GM18505 (cell line): ENCODE measurements around the gene COQ8B.
"Not testable (repeated sequence)": the region's sequence is repeated elsewhere in the genome, so short reads cannot be mapped to it uniquely, and the experiment has no call there.

ENCODE experiments used
- ATAC-seq: cut with Tn5 transposase; IDR thresholded peaks from one replicate; pipeline ENCODE4 v1.9.1; 2021; ENCODE audit not compliant: unreplicated experiment
- POLR2A ChIP-seq: IDR thresholded peaks from 4 replicates; pipeline ENCODE4 v1.6.1; 2011; ENCODE audit warnings: borderline replicate concordance; ENCODE audit not compliant: insufficient read depth, insufficient read length; ENCODE audit errors: extremely low read depth

COQ8B gene

DNA sequence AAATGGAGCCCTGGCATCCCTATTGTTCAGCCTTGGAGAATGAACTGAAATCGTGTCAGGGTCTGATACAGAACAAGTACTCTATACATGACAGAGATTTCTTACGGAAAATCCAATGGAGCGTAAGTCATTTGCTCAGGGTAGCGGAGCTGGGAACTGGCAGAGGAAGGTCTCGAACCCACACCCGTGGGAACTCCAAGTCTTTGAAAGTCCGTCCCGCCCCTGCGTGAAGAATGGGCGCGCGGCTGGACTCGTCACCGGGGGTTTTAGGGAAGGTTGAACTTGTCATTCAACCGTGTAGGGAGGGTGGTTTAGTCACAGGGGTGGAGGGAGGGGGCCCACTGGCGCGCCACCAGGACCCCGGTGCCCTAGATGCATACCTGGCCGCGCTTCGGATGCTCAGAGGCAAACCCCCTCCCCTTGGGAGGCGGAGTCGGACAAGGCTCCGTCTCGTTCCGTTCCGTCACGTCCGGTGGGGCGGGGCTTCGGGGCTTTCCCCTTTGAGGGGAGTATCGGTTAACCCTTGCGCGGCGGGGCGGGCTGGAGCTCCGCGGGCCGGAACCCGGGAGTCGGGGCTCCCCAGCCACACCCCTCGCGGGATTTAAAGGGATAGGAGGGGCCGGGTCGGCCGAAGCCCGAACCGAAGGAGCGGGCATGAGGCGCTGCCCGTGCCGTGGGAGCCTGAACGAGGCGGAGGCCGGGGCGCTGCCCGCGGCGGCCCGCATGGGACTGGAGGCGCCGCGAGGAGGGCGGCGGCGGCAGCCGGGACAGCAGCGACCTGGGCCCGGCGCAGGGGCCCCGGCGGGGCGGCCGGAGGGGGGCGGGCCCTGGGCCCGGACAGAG, at the start of gene COQ8B, which contains the start of gene ITPKC:
COQ8B (minus strand) TSS at position 405 of the 843 bp plus-strand sequence. CDS start 2,254 bp downstream, outside the sequence.
ITPKC (plus strand) TSS at position 631 of the 843 bp plus-strand sequence; CDS start at position 655, 24 bp downstream.
- peak; percentile 61 for TF ChIP-seq POLR2A
- peak; percentile 71 for ATAC-seq

DNA sequence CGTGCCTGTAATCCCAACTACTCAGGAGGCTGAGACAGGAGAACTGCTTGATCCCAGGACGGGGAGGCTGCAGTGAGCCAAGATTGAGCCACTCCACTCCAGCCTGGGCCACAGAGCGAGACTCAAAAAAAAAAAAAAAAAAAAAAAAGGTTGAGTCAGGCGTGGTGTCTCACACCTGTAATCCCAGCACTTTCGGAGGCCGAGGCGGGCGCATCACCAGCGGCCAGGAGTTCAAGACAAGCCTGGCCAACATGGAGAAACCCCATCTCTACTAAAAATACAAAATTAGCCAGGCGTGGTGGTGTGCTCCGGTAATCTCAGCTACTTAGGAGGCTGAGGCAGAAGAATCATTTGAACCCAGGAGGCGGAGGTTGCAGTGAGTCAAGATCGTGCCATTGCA, 49.7 kb upstream of the COQ8B start:
- not testable (repeated sequence) for ATAC-seq

DNA sequence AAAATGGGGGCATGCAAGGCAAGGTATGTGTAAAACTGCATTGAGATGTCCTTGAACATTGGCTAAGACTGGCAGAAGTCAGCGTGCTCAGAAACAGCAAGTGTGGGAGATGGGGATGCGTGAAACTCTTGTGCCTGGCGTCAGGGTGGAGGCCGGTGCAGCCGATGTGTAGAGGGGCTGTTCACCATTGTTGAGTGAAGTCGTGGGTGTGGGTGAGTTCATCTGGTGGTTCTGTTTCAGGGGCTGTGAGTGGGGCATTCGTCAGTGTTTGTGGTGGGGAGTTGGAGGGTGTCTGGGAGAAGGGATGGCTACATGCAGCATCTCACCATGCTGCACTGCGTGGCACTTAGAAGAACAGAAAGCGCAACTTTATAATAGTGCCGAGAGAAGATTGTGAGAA, 47.3 kb upstream of the COQ8B start:
- no peak for ATAC-seq
- TF ChIP-seq POLR2A: no peak

DNA sequence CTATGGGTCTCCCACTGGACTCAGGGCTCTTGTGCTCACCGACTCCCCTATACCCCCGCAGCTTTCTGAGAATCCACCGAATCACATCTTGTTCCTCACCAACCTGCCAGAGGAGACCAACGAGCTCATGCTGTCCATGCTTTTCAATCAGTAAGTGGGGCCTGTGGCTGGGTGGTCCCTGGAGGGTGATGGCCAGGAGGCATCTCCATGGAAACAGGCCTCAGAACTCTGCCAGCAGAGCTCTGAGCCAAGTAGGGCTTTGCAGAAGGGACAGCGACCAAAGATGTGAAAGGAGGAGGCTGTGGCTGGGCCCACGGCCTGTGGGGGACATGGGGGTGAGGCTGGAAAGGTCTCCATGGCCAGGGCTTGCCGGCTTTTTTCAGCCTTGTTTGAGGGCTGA, 46.8 kb upstream of the COQ8B start:
- ATAC-seq: no peak
- no peak for TF ChIP-seq POLR2A

DNA sequence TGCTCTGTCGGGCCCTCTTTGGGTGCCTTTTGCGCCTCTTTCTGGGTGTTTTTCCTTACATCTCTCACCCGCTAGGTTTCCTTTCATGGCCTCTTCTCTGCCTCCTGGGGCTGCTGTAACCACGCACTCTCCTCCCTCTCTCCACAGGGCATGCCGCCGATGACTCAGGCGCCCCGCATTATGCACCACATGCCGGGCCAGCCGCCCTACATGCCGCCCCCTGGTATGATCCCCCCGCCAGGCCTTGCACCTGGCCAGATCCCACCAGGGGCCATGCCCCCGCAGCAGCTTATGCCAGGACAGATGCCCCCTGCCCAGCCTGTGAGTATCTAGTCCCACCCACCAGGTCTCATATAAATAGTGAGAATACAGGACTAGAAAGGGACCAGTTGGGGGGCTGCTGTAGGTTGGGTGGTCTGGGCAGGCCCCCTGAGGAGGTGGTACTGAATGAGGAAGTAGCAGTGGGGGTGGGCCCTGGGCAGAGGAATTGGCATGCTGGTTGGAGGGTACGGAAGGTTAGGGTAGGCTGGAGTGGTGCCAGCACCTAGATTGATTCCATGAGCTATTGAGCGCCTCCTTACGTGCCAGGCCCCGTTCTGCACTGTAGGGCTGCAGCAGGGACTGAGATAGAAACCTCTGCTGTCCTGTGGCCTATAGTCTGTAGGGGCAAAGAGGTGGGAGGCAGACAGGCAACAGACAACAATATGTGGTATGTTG, 46.2 kb upstream of the COQ8B start:
- TF ChIP-seq POLR2A: no peak
- ATAC-seq: no peak

DNA sequence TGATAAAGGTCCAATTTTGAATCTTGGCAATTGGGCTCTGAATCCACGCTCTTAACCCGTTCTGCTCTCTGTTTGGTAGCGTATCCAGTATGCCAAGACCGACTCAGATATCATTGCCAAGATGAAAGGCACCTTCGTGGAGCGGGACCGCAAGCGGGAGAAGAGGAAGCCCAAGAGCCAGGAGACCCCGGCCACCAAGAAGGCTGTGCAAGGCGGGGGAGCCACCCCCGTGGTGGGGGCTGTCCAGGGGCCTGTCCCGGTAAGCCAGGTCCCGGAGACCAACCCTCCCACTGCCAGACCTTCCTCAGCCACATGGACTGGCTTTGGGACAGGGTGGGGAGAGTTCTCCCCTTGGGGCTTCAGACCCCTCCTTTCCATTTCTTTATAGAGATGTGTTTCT, 42.7 kb upstream of the COQ8B start:
- no peak for TF ChIP-seq POLR2A
- ATAC-seq: no peak

DNA sequence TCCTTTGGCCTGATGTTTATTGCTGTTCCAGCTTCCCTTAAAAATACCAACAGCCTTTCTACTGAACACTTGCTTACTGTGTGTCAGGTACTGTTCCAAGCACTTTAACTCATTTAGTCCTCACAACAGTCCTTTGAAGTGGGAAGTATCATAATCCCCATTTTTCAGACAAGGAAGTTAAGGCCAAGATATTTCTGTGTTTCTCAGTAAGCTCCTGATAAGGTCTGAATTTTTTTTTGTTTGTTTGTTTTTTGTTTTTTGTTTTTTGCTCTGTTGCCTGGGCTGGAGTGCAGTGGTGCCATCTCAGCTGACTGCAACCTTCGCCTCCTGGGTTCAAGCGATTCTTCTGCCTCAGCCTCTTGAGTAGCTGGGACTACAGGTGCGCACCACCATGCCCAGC, 41.8 kb upstream of the COQ8B start:
- TF ChIP-seq POLR2A: no peak
- ATAC-seq: no peak

DNA sequence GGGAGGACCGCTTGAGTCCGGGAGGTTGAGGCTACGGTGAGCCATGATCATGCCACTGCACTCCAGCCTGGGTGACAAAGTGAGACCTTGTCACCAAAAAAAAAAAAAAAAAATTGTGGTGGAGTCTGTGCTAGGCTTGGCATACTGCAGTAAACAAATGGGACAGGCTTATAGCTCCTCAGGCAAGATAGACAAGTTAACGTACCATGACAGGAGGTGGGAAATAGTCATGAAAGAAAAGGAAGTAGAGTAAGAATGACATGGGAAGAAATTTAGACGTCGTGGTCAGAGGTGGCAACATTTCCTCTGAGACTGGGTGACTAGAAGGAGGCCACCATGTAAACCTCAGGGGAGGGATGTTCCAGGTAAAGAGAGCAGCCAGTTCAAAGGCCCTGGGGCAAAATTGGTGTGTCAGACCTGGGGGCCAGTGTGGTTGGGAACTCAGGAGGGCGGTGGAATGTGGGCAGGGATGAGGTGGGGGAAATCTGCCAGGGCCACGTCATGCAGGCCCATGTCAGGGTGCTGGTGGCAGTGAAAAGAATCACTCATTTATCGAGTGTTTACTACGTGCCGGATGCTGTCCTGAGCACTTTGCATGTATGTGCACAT, 39.9 kb upstream of the COQ8B start:
- no peak for TF ChIP-seq POLR2A
- no peak for ATAC-seq

DNA sequence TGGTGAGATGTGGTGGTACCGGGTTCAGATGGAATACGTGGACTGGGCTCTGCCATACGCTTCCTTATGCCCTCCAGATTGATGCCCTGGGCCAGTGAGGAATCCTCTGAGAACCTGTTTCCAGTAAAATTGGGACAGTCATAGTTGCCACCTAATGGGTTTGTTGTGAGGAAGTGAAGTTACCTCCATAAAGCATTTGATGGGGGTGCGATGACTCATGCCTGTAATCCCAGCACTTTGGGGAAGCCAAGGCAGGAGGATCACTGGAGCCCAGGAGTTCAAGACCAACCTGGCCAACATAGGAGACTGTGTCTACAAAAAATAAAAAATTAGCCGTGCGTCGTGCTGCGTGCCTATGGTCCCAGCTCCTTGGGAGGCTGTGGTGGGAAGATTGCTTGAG, 39.1 kb upstream of the COQ8B start:
- TF ChIP-seq POLR2A: no peak
- ATAC-seq: no peak

DNA sequence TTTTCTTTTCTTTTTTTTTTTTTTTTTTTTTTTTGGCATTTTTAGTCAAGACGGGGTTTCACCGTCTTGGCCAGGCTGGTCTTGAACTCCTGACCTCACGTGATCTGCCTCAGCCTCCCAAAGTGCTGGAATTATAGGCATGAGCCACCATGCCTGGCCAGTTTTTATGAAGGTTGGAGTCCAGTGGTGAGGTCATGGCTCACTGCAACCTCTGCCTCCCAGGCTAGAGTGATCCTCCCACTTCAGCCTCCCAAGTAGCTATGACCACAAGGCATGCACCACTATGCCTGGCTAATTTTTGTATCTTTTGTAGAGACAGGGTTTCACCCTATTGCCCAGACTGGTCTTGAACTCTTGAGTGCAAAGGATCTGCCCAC, 38.5 kb upstream of the COQ8B start:
- ATAC-seq: no peak
- TF ChIP-seq POLR2A: no peak

DNA sequence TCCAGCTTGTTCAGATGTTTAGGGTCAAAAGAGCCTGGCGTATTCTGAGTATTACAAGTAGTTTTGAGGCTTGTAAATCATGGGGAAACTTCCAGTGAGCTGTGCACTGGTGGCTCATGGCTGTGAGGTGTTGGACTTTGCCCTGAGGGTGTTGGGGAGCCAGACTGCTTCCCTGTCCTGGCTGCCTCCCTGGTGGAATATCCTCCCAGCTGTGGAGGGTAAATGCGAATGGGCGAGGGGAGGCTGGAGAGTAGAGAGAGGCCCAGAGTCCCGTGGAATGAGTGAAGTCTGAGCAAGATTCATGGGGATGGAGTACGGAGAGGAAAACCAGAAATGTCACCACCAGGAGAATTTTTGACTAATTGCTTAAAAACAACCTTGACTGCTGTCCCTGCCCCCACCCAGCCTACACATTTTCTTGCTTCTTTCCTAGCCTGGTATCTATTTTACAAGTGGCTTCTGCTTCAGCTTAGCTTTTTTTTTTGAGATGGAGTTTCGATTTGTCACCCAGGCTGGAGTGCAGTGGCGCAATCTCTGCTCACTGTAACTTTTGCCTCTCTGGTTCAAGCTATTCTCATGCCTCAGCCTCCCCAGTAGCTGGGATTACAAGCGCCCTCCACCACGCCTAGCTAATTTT, 38.0 kb upstream of the COQ8B start:
- ATAC-seq: no peak
- TF ChIP-seq POLR2A: peak; percentile 22

DNA sequence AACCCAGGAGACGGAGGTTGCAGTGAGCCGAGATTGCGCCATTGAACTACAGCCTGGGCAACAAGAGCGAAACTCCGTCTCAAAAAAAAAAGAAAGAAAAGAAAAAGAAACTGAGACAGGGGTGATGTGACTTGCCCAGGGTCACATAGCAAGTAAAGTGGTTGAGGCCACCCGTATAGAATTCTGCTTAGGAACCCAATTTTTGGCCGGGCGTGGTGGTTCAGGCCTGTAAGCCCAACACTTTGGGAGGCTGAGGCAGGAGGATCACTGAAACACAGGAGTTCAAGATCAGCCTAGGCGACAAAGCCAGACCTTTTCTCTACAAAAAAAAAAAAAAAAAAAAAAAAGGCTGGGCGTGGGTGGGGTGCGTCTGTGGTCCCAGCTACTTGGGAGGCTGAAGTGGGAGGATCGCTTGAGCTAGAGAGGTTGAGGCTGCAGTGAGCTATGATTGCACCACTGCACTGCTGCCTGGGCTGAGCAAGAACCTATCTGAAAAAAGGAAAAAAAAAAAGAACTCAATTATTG, 35.6 kb upstream of the COQ8B start:
- ATAC-seq: no peak
- TF ChIP-seq POLR2A: no peak
